ENCODE results near the gene EPG5.
"Not testable (repeated sequence)": the region's sequence is repeated elsewhere in the genome, so short reads cannot be mapped to it uniquely, and the experiment has no call there.

The EPG5 gene

DNA sequence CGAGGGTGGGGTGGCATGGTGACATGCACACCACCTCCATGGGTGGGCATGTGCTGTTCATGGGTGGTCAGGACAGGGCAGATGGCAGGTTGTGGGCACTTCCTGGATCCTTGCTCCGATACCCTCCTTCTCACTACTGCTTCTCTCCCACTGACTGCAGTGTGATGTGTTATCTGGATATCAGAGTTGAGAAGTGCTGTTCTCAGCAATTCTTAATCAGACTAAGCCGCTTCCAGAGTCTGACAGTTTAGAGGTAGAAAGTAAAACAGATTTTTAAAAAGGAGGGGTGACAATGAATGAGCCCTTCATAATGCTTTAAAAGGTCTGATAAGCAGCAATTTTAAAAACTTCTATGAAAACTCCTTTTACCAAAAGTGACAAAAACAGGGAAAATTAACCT is 107.8 kb downstream of the EPG5 start:
- no peaks in the 10 kb centered on the region for H3K27me3 Mint-ChIP-seq
- H3K27ac Mint-ChIP-seq, result no peak overlapping the region
- no peaks in the 10 kb centered on the region for H3K9me3 Mint-ChIP-seq
- H3K4me3 Mint-ChIP-seq, result no peak overlapping the region
- H3K36me3 Mint-ChIP-seq (ENCODE audit: low read depth), result peaks cover 96% of the 10 kb centered on the region
- H3K4me1 Mint-ChIP-seq (ENCODE audit: low read depth), result no peaks in the 10 kb centered on the region
- intact Hi-C loops (cut with micrococcal nuclease), result loop anchor here (10.0 kb wide), 1 partner anchor 45 kb away; no protein-coding TSS in a partner anchor

DNA sequence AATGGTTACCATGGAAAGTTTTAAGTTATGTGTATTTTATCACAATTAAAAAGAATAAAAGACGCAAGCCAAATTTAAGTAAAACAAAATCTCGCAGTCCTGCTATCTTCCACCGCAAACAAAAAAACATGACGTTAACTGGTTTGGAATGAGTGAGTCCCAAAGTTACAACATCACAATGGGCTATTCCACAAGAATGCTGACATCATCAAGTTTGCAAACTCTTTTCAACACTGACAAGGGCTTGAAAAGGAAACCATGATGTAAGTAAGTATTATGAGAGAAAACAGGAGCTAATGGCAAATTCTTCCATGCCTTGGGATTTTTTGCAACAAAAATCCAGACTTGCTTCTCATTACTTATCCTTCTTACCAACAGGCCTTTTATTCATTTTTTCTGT is 110.6 kb downstream of the EPG5 start:
- Mint-ChIP-seq H3K27me3 (no peaks in the 10 kb centered on the region), H3K9me3 (no peaks in the 10 kb centered on the region), H3K27ac (no peak overlapping the region), H3K36me3 (ENCODE audit: low read depth) (peaks cover 96% of the 10 kb centered on the region), H3K4me1 (ENCODE audit: low read depth) (no peaks in the 10 kb centered on the region), H3K4me3 (no peak overlapping the region)
- intact Hi-C loops (cut with micrococcal nuclease), result loop anchor here (10.0 kb wide), 1 partner anchor 48 kb away; no protein-coding TSS in a partner anchor

DNA sequence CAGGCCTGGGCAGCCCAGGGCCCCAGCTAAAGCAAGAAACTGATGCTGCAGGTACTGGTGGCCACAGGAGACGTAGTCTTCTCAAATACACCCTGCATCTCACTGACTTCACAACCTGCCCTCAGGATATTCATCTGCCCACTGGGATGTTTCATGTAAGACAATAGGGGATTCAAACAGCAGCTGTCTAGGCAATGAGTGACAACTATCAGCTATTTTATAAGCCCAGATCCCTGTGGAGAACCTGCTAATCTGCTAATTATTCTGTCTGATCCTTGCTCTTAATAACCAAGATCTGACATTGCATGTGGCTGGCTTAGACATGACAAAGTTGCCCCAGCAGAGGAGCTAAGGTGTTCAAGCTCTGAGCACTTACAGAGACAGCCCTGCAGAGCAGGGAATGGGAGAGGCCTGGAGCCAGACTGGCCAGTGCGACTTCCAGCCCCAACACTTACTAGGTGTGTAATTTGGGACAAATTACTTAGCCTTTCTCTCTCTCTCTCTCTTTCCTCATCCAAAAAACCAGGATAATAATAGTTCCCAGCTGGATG is 113.0 kb downstream of the EPG5 start:
- H3K9me3 Mint-ChIP-seq, result no peaks in the 10 kb centered on the region
- intact Hi-C loops (cut with micrococcal nuclease), result loop anchor here (10.0 kb wide), 1 partner anchor 51 kb away; no protein-coding TSS in a partner anchor
- no peaks in the 10 kb centered on the region for H3K27me3 Mint-ChIP-seq
- no peak overlapping the region for H3K4me3 Mint-ChIP-seq
- no peak overlapping the region for H3K27ac Mint-ChIP-seq
- peaks cover 100% of the 10 kb centered on the region for H3K36me3 Mint-ChIP-seq (ENCODE audit: low read depth)
- no peaks in the 10 kb centered on the region for H3K4me1 Mint-ChIP-seq (ENCODE audit: low read depth)

DNA sequence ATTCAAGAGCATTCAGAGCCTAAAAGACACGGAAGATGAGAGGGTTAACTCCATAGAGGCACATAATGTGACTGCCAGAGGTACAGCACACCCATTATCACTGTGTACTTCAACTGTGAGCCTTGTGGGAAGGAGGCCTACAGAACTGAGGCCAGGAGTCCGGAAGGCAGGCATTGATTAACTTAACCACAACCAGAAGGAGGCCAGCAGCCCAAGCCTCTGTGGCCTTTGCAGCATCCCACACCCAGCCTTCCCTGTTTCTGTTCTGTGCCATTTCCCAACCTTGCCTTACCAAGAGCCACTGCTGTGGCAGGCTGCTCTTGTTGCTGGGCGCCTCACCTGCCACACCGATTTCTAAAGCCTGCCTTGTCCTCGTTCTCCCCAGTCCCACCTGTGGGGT is 114.5 kb downstream of the EPG5 start:
- H3K27me3 Mint-ChIP-seq, result no peaks in the 10 kb centered on the region
- H3K36me3 Mint-ChIP-seq (ENCODE audit: low read depth), result peaks cover 98% of the 10 kb centered on the region
- H3K4me3 Mint-ChIP-seq, result no peak overlapping the region
- no peaks in the 10 kb centered on the region for H3K4me1 Mint-ChIP-seq (ENCODE audit: low read depth)
- H3K27ac Mint-ChIP-seq, result no peak overlapping the region
- intact Hi-C loops (cut with micrococcal nuclease), result loop anchor here (10.0 kb wide), 1 partner anchor 52 kb away; no protein-coding TSS in a partner anchor
- no peaks in the 10 kb centered on the region for H3K9me3 Mint-ChIP-seq

DNA sequence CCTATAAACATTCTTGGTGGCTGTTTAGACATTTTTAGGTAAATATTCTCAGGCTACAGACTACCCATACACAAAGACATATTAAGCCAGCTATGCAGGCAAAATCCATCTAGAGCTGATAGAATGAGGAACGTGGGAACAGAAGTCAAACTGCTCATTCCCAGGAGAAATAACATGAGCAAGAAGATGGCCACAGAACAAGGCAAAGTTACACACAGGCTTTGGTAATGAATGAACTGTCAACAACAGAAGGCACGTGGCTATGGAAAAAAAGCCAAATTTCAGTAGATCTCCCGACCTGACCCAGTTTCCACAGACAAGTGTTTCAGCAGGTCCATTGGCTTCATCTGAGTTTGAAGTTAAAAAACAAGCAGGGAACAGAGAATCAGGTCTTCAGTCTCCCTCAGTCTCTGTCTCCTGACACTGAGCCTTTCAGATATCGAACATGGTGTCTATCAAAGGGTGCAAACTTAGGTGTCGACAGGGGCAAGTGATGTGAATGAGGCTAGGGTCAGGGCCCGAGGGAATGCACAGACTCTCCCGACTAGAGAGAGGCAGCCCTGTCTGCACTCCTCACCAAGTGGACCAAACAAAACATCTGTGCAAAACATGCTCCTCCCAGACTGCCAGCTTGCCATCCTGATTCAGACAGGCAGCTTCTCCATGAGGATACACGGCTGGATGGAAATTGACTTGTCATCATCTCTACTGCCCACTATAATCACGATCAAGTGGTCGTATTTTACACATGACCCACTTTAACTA is 115.8 kb downstream of the EPG5 start:
- no peak overlapping the region for H3K27ac Mint-ChIP-seq
- H3K27me3 Mint-ChIP-seq, result no peaks in the 10 kb centered on the region
- intact Hi-C loops (cut with micrococcal nuclease), result loop anchor here (10.0 kb wide), 1 partner anchor 53 kb away; no protein-coding TSS in a partner anchor
- no peaks in the 10 kb centered on the region for H3K9me3 Mint-ChIP-seq
- H3K4me1 Mint-ChIP-seq (ENCODE audit: low read depth), result no peaks in the 10 kb centered on the region
- no peak overlapping the region for H3K4me3 Mint-ChIP-seq
- H3K36me3 Mint-ChIP-seq (ENCODE audit: low read depth), result peaks cover 85% of the 10 kb centered on the region

DNA sequence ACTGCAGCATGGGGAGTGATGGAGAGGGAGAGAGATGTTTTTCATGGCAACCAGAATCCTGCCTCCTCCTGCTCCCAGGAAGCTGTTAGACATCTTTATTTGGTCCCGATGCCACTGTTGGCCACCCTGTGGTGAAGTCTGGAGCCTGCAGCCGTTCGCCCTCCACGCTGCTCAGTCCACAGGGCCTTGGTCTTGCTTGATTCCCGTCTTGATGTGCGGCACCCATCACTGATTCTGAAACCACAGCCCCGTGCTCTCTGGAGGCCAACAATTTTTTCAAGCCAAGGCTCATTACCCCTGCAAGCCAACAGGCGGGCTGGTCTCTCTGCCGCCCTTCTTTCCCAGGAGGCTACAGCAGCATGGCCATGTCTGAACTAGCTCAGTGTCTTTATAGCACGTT is 117.1 kb downstream of the EPG5 start:
- H3K4me3 Mint-ChIP-seq, result no peak overlapping the region
- peaks cover 72% of the 10 kb centered on the region for H3K36me3 Mint-ChIP-seq (ENCODE audit: low read depth)
- no peaks in the 10 kb centered on the region for H3K9me3 Mint-ChIP-seq
- no peaks in the 10 kb centered on the region for H3K4me1 Mint-ChIP-seq (ENCODE audit: low read depth)
- intact Hi-C loops (cut with micrococcal nuclease), result loop anchor here (10.0 kb wide), 1 partner anchor 55 kb away; no protein-coding TSS in a partner anchor
- no peak overlapping the region for H3K27ac Mint-ChIP-seq
- no peaks in the 10 kb centered on the region for H3K27me3 Mint-ChIP-seq

DNA sequence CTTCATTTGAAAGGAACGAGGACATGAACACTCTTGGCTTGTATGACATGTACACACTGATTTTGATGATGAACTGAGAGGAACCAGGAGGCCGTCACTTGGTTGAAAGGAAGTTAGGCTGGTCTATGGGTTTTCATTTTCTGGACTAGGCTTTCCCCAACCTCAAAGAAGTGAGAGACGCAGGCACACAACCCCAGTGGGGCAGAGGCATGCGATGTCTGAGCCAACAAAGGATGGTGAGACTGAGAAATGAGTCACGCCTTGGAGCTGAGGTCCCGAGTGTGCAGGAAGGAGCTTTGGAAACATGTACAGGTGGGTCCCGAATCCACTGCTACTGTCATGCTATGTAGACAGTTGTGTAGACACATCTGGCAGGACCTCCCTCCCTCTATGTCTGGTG is 117.6 kb downstream of the EPG5 start:
- Mint-ChIP-seq H3K4me3 (no peak overlapping the region), H3K27ac (no peak overlapping the region), H3K36me3 (ENCODE audit: low read depth) (peaks cover 67% of the 10 kb centered on the region), H3K9me3 (no peaks in the 10 kb centered on the region), H3K27me3 (no peaks in the 10 kb centered on the region), H3K4me1 (ENCODE audit: low read depth) (no peaks in the 10 kb centered on the region)
- intact Hi-C loops (cut with micrococcal nuclease), result no loop called here

DNA sequence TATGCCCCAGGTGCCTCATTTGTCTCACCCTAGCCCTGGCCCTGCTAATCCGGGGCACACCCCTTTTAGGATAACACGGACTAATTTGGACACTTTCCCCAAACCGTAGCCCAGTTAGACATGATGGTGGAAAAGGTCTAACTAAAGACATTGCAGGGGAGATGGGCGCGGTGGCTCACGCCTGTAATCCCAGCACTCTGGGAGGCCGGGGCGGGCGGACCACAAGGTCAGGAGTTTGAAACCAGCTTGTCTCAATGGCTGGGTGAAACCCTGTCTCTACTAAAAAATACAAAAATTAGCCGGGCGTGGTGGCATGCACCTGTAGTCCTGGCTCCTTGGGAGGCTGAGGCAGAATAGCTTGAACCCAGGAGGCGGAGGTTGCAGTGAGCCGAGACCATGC is 118.5 kb downstream of the EPG5 start:
- H3K36me3 Mint-ChIP-seq (ENCODE audit: low read depth), result peaks cover 58% of the 10 kb centered on the region
- intact Hi-C loops (cut with micrococcal nuclease); H3K27me3 Mint-ChIP-seq; H3K27ac Mint-ChIP-seq; H3K4me3 Mint-ChIP-seq; H3K9me3 Mint-ChIP-seq; H3K4me1 Mint-ChIP-seq (ENCODE audit: low read depth): not testable (repeated sequence)

DNA sequence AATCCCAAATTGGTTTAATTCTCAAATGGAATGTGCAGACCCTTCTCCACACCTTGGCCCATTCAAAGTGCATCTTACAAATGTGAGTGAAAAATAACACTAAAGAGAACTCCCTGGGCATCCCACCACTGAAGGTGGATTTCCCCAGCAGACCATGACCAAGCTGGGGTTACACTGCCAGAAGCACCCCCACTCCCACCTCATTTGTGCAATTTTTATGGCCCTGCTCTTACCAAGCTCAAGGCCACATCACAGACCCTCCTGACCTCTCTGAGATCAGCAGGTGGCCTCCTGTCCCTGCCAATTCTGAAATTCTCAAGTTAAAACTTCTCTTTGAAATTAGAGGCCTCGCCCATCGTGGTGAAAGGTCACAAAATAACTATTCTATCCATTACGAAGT is 120.0 kb downstream of the EPG5 start:
- no peaks in the 10 kb centered on the region for H3K27me3 Mint-ChIP-seq
- H3K36me3 Mint-ChIP-seq (ENCODE audit: low read depth), result peaks cover 43% of the 10 kb centered on the region
- intact Hi-C loops (cut with micrococcal nuclease), result no loop called here
- no peak overlapping the region for H3K27ac Mint-ChIP-seq
- no peaks in the 10 kb centered on the region for H3K9me3 Mint-ChIP-seq
- H3K4me3 Mint-ChIP-seq, result no peak overlapping the region
- no peaks in the 10 kb centered on the region for H3K4me1 Mint-ChIP-seq (ENCODE audit: low read depth)

DNA sequence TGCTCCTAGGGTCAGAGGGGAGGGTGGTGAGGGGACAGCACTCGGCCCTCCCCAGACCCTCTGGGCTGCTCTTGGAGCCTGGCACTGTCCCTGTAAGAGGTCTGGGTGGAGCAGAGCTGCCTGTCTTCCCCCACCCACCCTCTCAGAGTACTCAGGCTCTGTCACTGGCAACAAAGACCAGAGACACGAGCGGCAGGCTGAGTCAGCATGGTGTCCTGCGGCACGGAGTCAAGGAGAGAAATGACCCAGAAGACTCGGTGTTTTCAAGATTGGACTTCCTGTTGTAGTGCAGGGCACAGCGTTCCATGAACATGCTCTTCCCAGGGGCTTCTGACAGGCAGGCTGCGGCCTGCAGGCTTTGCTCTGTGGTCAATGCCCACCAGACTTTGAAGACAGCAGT is 121.7 kb downstream of the EPG5 start:
- H3K27ac Mint-ChIP-seq, result no peak overlapping the region
- peaks cover under 1% of the 10 kb centered on the region for H3K27me3 Mint-ChIP-seq
- peaks cover 26% of the 10 kb centered on the region for H3K36me3 Mint-ChIP-seq (ENCODE audit: low read depth)
- intact Hi-C loops (cut with micrococcal nuclease), result no loop called here
- H3K4me1 Mint-ChIP-seq (ENCODE audit: low read depth), result no peaks in the 10 kb centered on the region
- H3K4me3 Mint-ChIP-seq, result no peak overlapping the region
- no peaks in the 10 kb centered on the region for H3K9me3 Mint-ChIP-seq

DNA sequence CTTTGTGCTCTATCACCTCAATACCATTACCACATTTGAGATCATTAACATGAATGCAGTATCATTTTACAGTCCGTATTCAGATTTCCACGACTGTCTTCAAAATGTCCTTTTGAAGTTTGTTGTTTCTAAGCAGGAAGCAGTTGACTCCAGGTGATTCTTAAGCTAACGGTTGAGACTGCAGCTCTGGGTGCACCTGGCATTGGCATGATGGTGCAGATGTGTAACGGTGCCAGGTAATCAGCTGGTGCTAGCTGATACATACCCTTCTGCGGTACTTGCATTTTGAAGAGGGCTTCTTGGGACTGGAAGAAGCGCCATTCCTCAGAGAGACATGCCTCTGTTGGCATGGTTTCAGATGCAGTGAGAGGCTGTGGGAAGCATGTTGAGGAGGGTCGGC is 122.2 kb downstream of the EPG5 start:
- Mint-ChIP-seq H3K4me1 (ENCODE audit: low read depth) (no peaks in the 10 kb centered on the region), H3K4me3 (no peak overlapping the region)
- intact Hi-C loops (cut with micrococcal nuclease), result no loop called here

DNA sequence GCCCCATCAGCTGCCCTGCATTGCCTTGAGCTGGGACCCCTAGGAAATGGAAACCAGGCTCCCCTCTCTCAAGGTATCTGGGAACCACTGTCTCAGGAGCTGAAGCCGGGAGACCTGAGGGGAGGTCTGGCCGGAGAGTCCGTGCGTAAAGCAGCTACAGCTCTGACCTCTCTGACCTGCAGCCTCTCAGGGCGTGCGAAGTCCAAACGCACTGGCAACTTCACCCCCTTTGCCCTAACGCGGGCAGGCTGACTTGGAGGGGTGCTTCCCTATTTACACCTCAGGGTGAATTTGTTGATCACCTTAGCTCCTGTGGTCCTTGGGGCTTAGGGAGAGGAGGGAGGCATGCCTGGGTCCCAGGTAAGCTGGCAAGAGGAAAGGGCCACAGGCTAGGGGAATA is 124.1 kb downstream of the EPG5 start:
- Mint-ChIP-seq H3K4me1 (ENCODE audit: low read depth) (peaks cover 7% of the 10 kb centered on the region), H3K4me3 (no peak overlapping the region), H3K36me3 (ENCODE audit: low read depth) (peaks cover 2% of the 10 kb centered on the region), H3K27me3 (peaks cover 20% of the 10 kb centered on the region), H3K9me3 (no peaks in the 10 kb centered on the region), H3K27ac (no peak overlapping the region)
- intact Hi-C loops (cut with micrococcal nuclease), result no loop called here

More for the DNA sequence above, 122.2 kb downstream of the EPG5 start:
- no peak overlapping the region for H3K27ac Mint-ChIP-seq
- peaks cover 4% of the 10 kb centered on the region for H3K27me3 Mint-ChIP-seq
- H3K36me3 Mint-ChIP-seq (ENCODE audit: low read depth), result peaks cover 21% of the 10 kb centered on the region
- no peaks in the 10 kb centered on the region for H3K9me3 Mint-ChIP-seq

DNA sequence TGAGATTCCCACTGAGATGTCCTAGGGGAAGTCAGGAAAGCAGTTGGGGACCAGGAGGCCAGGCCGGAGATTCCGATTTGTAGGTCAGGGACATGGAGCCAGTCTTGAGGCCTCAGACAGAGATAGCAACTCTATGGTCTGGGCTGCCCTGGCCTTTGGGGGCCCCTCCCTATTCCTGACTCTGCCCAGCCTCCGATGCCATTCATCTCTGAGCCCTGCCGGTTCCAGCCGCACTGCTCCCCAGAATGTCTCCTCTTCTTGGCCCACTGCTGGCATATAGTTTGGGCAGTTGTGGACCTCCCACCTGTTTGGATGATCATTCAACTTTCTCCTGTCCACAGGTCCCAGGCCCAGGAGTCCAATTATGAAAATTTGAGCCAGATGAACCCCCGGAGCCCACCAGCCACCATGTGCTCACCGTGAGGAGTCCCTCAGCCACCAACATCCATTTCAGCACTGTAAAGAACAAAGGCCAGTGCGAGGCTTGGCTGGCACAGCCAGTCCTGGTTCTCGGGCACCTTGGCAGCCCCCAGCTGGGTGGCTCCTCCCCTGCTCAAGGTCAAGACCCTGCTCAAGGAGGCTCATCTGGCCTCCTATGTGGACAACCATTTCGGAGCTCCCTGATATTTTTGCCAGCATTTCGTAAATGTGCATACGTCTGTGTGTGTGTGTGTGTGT is 125.2 kb downstream of the EPG5 start:
- Mint-ChIP-seq H3K27me3 (peaks cover 24% of the 10 kb centered on the region), H3K4me3 (no peak overlapping the region), H3K36me3 (ENCODE audit: low read depth) (no peaks in the 10 kb centered on the region), H3K9me3 (no peaks in the 10 kb centered on the region), H3K4me1 (ENCODE audit: low read depth) (peaks cover 12% of the 10 kb centered on the region), H3K27ac (no peak overlapping the region)
- intact Hi-C loops (cut with micrococcal nuclease), result no loop called here

DNA sequence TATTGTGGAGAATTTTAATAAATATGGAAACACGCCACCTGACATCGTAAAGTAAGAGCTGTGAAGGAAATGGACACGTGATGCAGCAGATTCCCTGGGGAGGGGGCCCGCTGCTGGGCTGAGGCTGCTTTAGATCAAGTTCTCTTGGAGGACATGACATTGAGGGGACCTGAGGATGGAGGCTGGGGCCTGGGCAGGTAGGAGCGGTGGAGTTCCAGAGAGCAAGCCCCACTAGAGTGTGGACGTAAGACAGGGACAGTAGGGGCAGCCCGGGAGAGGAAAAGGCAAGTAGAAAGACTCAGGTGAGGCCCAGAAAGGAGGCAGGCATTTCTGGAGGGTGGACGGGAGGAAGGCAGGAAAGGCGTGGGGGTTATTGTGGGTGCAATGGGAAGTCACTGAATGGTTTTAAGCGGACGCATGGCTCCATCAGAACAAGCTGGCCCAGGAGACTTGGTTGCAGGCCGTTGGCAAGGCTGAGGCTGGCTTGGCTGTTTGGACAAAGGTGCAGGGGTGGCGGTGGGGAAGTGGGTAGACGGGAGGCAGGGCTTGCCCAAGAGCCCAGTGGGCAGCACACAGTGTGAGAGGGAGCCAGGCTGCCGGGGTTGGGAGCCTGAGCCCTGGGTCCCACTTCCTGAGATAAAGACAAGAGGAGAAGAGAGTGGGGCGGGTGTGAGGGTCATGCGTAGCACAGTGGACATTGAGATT is 125.9 kb downstream of the EPG5 start:
- Mint-ChIP-seq H3K36me3 (ENCODE audit: low read depth) (no peaks in the 10 kb centered on the region), H3K27me3 (peaks cover 27% of the 10 kb centered on the region), H3K9me3 (no peaks in the 10 kb centered on the region), H3K27ac (no peak overlapping the region), H3K4me3 (no peak overlapping the region), H3K4me1 (ENCODE audit: low read depth) (peaks cover 19% of the 10 kb centered on the region)
- intact Hi-C loops (cut with micrococcal nuclease), result no loop called here
